Neural cell (in vitro differentiated cells): ENCODE measurements around the gene ZNF207. TPM values are rescaled to one million over a fixed set of nuclear protein-coding genes. Genes with fewer than 3 reads are reported as not detected.
"Not testable (repeated sequence)": the region's sequence is repeated elsewhere in the genome, so short reads cannot be mapped to it uniquely, and the experiment has no call there.

Experiments used
- H2AFZ ChIP-seq: fragments of 200-600, 300-800 bp; sonication (generic), shearing (Covaris generic); 2 replicates; pipeline ENCODE4 v1.6.0; 2014; ENCODE audit warnings: low read depth, mild to moderate bottlenecking, antibody characterized with exemption, low read length, moderate library complexity
- H3F3A ChIP-seq: fragments of 200-600 bp; shearing (Covaris generic); 2 replicates; pipeline ENCODE4 v1.6.1; 2016; ENCODE audit warnings: mild to moderate bottlenecking, moderate library complexity, mixed read lengths, antibody characterized with exemption, low read length; ENCODE audit not compliant: insufficient read depth, poor library complexity, severe bottlenecking
- H3K27ac ChIP-seq: fragments of 200-600, 300-800 bp; sonication (generic), shearing (Covaris generic); 2 replicates; pipeline ENCODE4 v1.5.1; 2014; ENCODE audit warnings: mild to moderate bottlenecking, low read length, moderate library complexity
- H3K27me3 ChIP-seq: fragments of 300-800, 200-600 bp; sonication (generic), shearing (Covaris generic); 2 replicates; pipeline ENCODE4 v1.6.0; 2014; ENCODE audit warnings: mild to moderate bottlenecking, low read depth, low read length, moderate library complexity; ENCODE audit not compliant: insufficient read depth
- H3K36me3 ChIP-seq: fragments of 300-800, 200-600 bp; sonication (generic), shearing (Covaris generic); 2 replicates; pipeline ENCODE4 v1.5.1; 2014; ENCODE audit warnings: mild to moderate bottlenecking, antibody characterized with exemption, low read length, moderate library complexity; ENCODE audit not compliant: insufficient read depth
- H3K4me2 ChIP-seq: fragments of 300-800, 200-600 bp; sonication (generic), shearing (Covaris generic); 2 replicates; pipeline ENCODE4 v1.6.0; 2014; ENCODE audit warnings: mild to moderate bottlenecking, low read length
- H3K4me3 ChIP-seq: fragments of 300-800, 200-600 bp; sonication (generic), shearing (Covaris generic); 2 replicates; pipeline ENCODE4 v1.5.1; 2014; ENCODE audit warnings: mild to moderate bottlenecking, low read length, moderate library complexity
- H3K79me2 ChIP-seq: fragments of 200-600 bp; shearing (Covaris generic); replicated peaks from 2 replicates; pipeline ENCODE4 v1.6.0; 2014; ENCODE audit warnings: mild to moderate bottlenecking, low read length, moderate library complexity; ENCODE audit not compliant: insufficient read depth
- H3K9ac ChIP-seq: fragments of 300-800, 200-600 bp; sonication (generic), shearing (Covaris generic); 2 replicates; pipeline ENCODE4 v1.6.1; 2016; ENCODE audit warnings: mild to moderate bottlenecking, low read length, mixed read lengths
- H3K9me2 ChIP-seq: fragments of 200-600 bp; shearing (Covaris generic); 2 replicates; pipeline ENCODE4 v1.6.1; 2016; ENCODE audit warnings: mild to moderate bottlenecking, low read length, mixed read lengths; ENCODE audit not compliant: insufficient read depth
- H3K9me3 ChIP-seq: fragments of 200-600, 300-800 bp; sonication (generic), shearing (Covaris generic); 2 replicates; pipeline ENCODE4 v1.6.1; 2016; ENCODE audit warnings: mild to moderate bottlenecking, mixed run types, low read length, moderate library complexity, mixed read lengths
- H4K20me1 ChIP-seq: fragments of 200-600 bp; shearing (Covaris generic); 2 replicates; pipeline ENCODE4 v1.6.1; 2016; ENCODE audit warnings: mild to moderate bottlenecking, mixed run types; ENCODE audit not compliant: insufficient read depth
- CTCF ChIP-seq: fragments of 450-650 bp; IDR thresholded peaks from 2 replicates; pipeline ENCODE4 v1.5.1; 2014; ENCODE audit warnings: antibody characterized with exemption, mild to moderate bottlenecking, moderate library complexity; ENCODE audit not compliant: poor library complexity, severe bottlenecking
- EP300 ChIP-seq: fragments of 450-650 bp; conservative IDR thresholded peaks from 2 replicates; pipeline ENCODE4 v1.6.1; 2014; ENCODE audit warnings: antibody characterized with exemption, mild to moderate bottlenecking, moderate library complexity; ENCODE audit not compliant: poor library complexity, severe bottlenecking
- EZH2 ChIP-seq: fragments of 200-600, 300-800 bp; shearing (Covaris generic), sonication (generic); IDR thresholded peaks from 2 replicates; pipeline ENCODE4 v1.6.1; 2014; ENCODE audit warnings: antibody characterized with exemption, low read length, borderline replicate concordance, mild to moderate bottlenecking; ENCODE audit not compliant: insufficient read depth, poor library complexity, severe bottlenecking
- MXI1 ChIP-seq: fragments of 450-650 bp; conservative IDR thresholded peaks from 2 replicates; pipeline ENCODE4 v1.6.1; 2014; ENCODE audit warnings: antibody characterized with exemption, mild to moderate bottlenecking; ENCODE audit not compliant: poor library complexity, severe bottlenecking
- POLR2AphosphoS5 ChIP-seq: IDR thresholded peaks from 2 replicates; pipeline ENCODE4 v1.6.1; 2012
- RAD21 ChIP-seq: fragments of 450-650 bp; conservative IDR thresholded peaks from 2 replicates; pipeline ENCODE4 v1.6.1; 2014; ENCODE audit warnings: antibody characterized with exemption, mild to moderate bottlenecking, moderate library complexity
- SMC3 ChIP-seq: fragments of 450-650 bp; conservative IDR thresholded peaks from 2 replicates; pipeline ENCODE4 v1.6.1; 2014; ENCODE audit warnings: antibody characterized with exemption, mild to moderate bottlenecking, moderate library complexity; ENCODE audit not compliant: poor library complexity
- TAF1 ChIP-seq: IDR thresholded peaks from 2 replicates; pipeline ENCODE4 v1.6.1; 2012; ENCODE audit warnings: low read depth
- polyA plus RNA-seq: library from polyadenylated mRNA; depleted of rRNA; stranded (reverse); fragments of >200 nt; gene quantifications from 2 replicates; pipeline ENCODE4 v1.2.3, GENCODE V29; 2014
- TF ChIP-seq, protein P1 (sequence below): IDR thresholded peaks from 2 replicates; pipeline ENCODE4 v1.6.1; 2012; ENCODE audit warnings: borderline replicate concordance

The ZNF207 gene
- polyA plus RNA-seq, 1 donor from 2014 or later: 188 TPM

DNA sequence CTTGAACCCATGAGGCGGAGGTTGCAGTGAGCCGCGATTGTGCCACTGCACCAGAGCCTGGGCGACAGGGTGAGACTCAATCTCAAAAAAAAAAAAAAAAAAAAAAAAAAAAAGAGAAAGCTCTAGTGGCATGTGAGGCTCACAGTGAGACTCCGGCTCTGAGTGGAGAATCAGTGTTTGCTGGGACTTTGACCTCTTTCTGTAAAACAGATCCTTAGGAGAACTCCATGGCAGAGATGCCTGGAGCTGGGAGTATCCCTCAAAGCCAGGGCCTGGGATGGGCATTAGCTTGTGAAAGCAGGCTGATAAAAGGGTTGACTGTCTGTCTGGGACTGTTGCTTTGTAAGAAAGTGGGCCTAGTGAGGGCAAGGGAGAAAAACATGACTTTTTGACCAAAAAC, 46.4 kb downstream of the ZNF207 start:
- H4K20me1 ChIP-seq: no peaks in the 10 kb centered on the region
- no peak overlapping the region for H3K27ac ChIP-seq
- no peaks in the 10 kb centered on the region for H3K79me2 ChIP-seq
- H3K9me3 ChIP-seq: no peaks in the 10 kb centered on the region
- H3K4me2 ChIP-seq: no peak overlapping the region
- H2AFZ ChIP-seq: no peak overlapping the region
- H3K36me3 ChIP-seq: no peaks in the 10 kb centered on the region
- H3K4me3 ChIP-seq: no peak overlapping the region
- TF ChIP-seq TAF1 (no peak), EZH2 (no peak), MXI1 (no peak), POLR2AphosphoS5 (no peak), SMC3 (no peak), RAD21 (no peak), EP300 (no peak), CTCF (no peak)
- TF ChIP-seq, protein P1, sequence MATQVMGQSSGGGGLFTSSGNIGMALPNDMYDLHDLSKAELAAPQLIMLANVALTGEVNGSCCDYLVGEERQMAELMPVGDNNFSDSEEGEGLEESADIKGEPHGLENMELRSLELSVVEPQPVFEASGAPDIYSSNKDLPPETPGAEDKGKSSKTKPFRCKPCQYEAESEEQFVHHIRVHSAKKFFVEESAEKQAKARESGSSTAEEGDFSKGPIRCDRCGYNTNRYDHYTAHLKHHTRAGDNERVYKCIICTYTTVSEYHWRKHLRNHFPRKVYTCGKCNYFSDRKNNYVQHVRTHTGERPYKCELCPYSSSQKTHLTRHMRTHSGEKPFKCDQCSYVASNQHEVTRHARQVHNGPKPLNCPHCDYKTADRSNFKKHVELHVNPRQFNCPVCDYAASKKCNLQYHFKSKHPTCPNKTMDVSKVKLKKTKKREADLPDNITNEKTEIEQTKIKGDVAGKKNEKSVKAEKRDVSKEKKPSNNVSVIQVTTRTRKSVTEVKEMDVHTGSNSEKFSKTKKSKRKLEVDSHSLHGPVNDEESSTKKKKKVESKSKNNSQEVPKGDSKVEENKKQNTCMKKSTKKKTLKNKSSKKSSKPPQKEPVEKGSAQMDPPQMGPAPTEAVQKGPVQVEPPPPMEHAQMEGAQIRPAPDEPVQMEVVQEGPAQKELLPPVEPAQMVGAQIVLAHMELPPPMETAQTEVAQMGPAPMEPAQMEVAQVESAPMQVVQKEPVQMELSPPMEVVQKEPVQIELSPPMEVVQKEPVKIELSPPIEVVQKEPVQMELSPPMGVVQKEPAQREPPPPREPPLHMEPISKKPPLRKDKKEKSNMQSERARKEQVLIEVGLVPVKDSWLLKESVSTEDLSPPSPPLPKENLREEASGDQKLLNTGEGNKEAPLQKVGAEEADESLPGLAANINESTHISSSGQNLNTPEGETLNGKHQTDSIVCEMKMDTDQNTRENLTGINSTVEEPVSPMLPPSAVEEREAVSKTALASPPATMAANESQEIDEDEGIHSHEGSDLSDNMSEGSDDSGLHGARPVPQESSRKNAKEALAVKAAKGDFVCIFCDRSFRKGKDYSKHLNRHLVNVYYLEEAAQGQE: no peak
- H3K9me2 ChIP-seq: no peaks in the 10 kb centered on the region
- no peaks in the 10 kb centered on the region for H3K27me3 ChIP-seq
- no peaks in the 10 kb centered on the region for H3F3A ChIP-seq
- no peak overlapping the region for H3K9ac ChIP-seq

GRCh38 chr17:32398946-32399345, 49.0 kb downstream of the ZNF207 start:
- Histone ChIP-seq H3K27me3 (no peaks in the 10 kb centered on the region), H3K27ac (peak overlapping the region; percentile 60), H3K4me3 (peak overlapping the region; percentile 8), H3K36me3 (no peaks in the 10 kb centered on the region), H2AFZ (no peak overlapping the region), H4K20me1 (no peaks in the 10 kb centered on the region), H3K9ac (no peak overlapping the region), H3F3A (no peaks in the 10 kb centered on the region), H3K9me3 (no peaks in the 10 kb centered on the region), H3K79me2 (no peaks in the 10 kb centered on the region), H3K4me2 (no peak overlapping the region), H3K9me2 (no peaks in the 10 kb centered on the region)
- TF ChIP-seq SMC3 (no peak), POLR2AphosphoS5 (no peak), EP300 (no peak), TAF1 (no peak), RAD21 (no peak), CTCF (no peak), EZH2 (no peak), MXI1 (no peak)
- TF ChIP-seq, protein P1: no peak

DNA sequence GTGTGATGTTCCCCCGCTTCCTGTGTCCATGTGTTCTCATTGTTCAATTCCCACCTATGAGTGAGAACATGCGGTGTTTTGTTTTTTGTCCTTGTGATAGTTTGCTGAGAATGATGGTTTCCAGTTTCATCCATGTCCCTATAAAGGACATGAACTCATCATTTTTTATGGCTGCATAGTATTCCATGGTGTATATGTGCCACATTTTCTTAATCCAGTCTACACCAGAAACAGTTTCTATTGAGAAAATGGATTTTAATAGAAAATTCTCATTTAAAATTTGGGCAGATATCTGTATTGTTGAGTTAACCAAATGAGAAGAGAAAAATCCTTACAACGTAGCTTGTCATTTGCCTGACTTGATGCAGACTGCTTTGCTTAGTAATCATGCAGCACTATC, 60.1 kb downstream of the ZNF207 start:
- not testable (repeated sequence) for H3K79me2 ChIP-seq, H3K9me3 ChIP-seq, H3K9me2 ChIP-seq, H3F3A ChIP-seq, H3K4me3 ChIP-seq, H3K4me2 ChIP-seq, H2AFZ ChIP-seq, H3K27ac ChIP-seq, H3K36me3 ChIP-seq, H4K20me1 ChIP-seq, H3K9ac ChIP-seq, H3K27me3 ChIP-seq
